HG03064 (cell line): ENCODE measurements around the gene PRSS50.
"Not testable (repeated sequence)": the region's sequence is repeated elsewhere in the genome, so short reads cannot be mapped to it uniquely, and the experiment has no call there.

Experiments
- ATAC-seq: cut with Tn5 transposase; IDR thresholded peaks from one replicate; pipeline ENCODE4 v1.9.1; 2021; ENCODE audit warnings: low read depth; ENCODE audit not compliant: unreplicated experiment

Gene PRSS50

GRCh38 chr3:46717447-46718231, at the start of gene PRSS50:
Gene PRSS50 (minus strand): TSS chr3:46717869. CDS start chr3:46717824, 45 bp downstream.
- ATAC-seq = no peak

GRCh38 chr3:46764206-46764605, 46.5 kb upstream of the PRSS50 start:
- no peak for ATAC-seq

- no peak for ATAC-seq
Observed at GRCh38 chr3:46763178-46763577, 45.5 kb upstream of the PRSS50 start.

- ATAC-seq = no peak
Observed at GRCh38 chr3:46759239-46760167, 41.8 kb upstream of the PRSS50 start.

- ATAC-seq = no peak
Observed at GRCh38 chr3:46756642-46757041, 39.0 kb upstream of the PRSS50 start.

- ATAC-seq = no peak
Observed at GRCh38 chr3:46755646-46756045, 38.0 kb upstream of the PRSS50 start.

- not testable (repeated sequence) for ATAC-seq
Observed at GRCh38 chr3:46753127-46753526, 35.5 kb upstream of the PRSS50 start.

- no peak for ATAC-seq
Observed at GRCh38 chr3:46750555-46751038, 32.9 kb upstream of the PRSS50 start.

- no peak for ATAC-seq
Observed at GRCh38 chr3:46749129-46749528, 31.5 kb upstream of the PRSS50 start.

- no peak for ATAC-seq
Observed at GRCh38 chr3:46748170-46748569, 30.5 kb upstream of the PRSS50 start.

GRCh38 chr3:46746711-46747110, 29.0 kb upstream of the PRSS50 start:
- ATAC-seq = no peak

- no peak for ATAC-seq
Observed at GRCh38 chr3:46742992-46743585, 25.4 kb upstream of the PRSS50 start.

- ATAC-seq = not testable (repeated sequence)
Observed at GRCh38 chr3:46739565-46739964, 21.9 kb upstream of the PRSS50 start.

GRCh38 chr3:46737329-46737731, 19.7 kb upstream of the PRSS50 start:
- ATAC-seq = no peak

GRCh38 chr3:46736006-46736872, 18.6 kb upstream of the PRSS50 start:
- no peak for ATAC-seq

GRCh38 chr3:46734773-46735172, 17.1 kb upstream of the PRSS50 start:
- ATAC-seq = no peak

GRCh38 chr3:46733026-46733800, 15.5 kb upstream of the PRSS50 start:
- ATAC-seq = no peak

- ATAC-seq = no peak
Observed at GRCh38 chr3:46731795-46732194, 14.1 kb upstream of the PRSS50 start.

GRCh38 chr3:46730819-46731218, 13.2 kb upstream of the PRSS50 start:
- ATAC-seq = no peak
